ENCODE measurements around the gene PHACTR4. TPM values are rescaled to one million over a fixed set of nuclear protein-coding genes. Genes with fewer than 3 reads are reported as not detected.

PHACTR4 gene
- total and polyA plus RNA-seq, 7 donors, result 21.6 to 57.4 (median 35.2) TPM

GRCh38 chr1:28451011-28451410, 81.5 kb downstream of the PHACTR4 start:
- 96 to 97% methylated on average over 5 of the region's 5 CpGs for WGBS, 2 donors
- no peak for DNase-seq
- no peaks in the 10 kb centered on the region for H3K27me3 ChIP-seq

GRCh38 chr1:28456078-28456477, 86.5 kb downstream of the PHACTR4 start:
- intact Hi-C loops (cut with DNase I), result no loop called here
- 58 to 79% methylated on average over 5 of the region's 5 CpGs for WGBS, 2 donors
- peaks cover 0 to 19% (median 7%) of the 10 kb centered on the region in 4 donors for H3K36me3 ChIP-seq
- peak overlapping the region in 2 of 4 donors; percentile 7 to 9 for H3K27ac ChIP-seq
- DNase-seq, result no peak
- TF ChIP-seq CTCF (IDR thresholded peaks at IDR 0.05), result no peak
- no peak for TF ChIP-seq EP300 (IDR thresholded peaks at IDR 0.05)
- TF ChIP-seq POLR2A (IDR thresholded peaks at IDR 0.05), result no peak
- TF ChIP-seq POLR2AphosphoS5 (IDR thresholded peaks at IDR 0.05), result no peak
- H3K27me3 ChIP-seq, result no peaks in the 10 kb centered on the region
- peaks cover 0 to 19% (median 3%) of the 10 kb centered on the region in 4 donors for H3K4me1 ChIP-seq
- no peak overlapping the region for H3K4me3 ChIP-seq
- H3K9me3 ChIP-seq, result no peaks in the 10 kb centered on the region

More at GRCh38 chr1:28451011-28451410, 81.5 kb downstream of the PHACTR4 start:
- no peak for TF ChIP-seq POLR2A (IDR thresholded peaks at IDR 0.05)
- TF ChIP-seq POLR2AphosphoS5 (IDR thresholded peaks at IDR 0.05), result no peak
- TF ChIP-seq EP300 (IDR thresholded peaks at IDR 0.05), result no peak
- TF ChIP-seq CTCF (IDR thresholded peaks at IDR 0.05), result no peak
- H3K4me3 ChIP-seq, result no peak overlapping the region
- H3K36me3 ChIP-seq, result peaks cover 0 to 6% (median 0%) of the 10 kb centered on the region in 4 donors
- intact Hi-C loops (cut with DNase I), result no loop called here
- no peaks in the 10 kb centered on the region for H3K9me3 ChIP-seq
- H3K4me1 ChIP-seq, result peaks cover 0 to 1% (median under 1%) of the 10 kb centered on the region in 4 donors
- no peak overlapping the region for H3K27ac ChIP-seq

- no peaks in the 10 kb centered on the region for H3K27me3 ChIP-seq
- TF ChIP-seq POLR2AphosphoS5 (IDR thresholded peaks at IDR 0.05) (no peak), EP300 (IDR thresholded peaks at IDR 0.05) (no peak), POLR2A (IDR thresholded peaks at IDR 0.05) (no peak)
- intact Hi-C loops (cut with DNase I), result no loop called here
- peaks cover 0 to 19% (median 3%) of the 10 kb centered on the region in 4 donors for H3K4me1 ChIP-seq
- WGBS, 2 donors, result 63 to 78% methylated on average over 1 of the region's 1 CpG
- no peak overlapping the region for H3K4me3 ChIP-seq
- DNase-seq, result no peak
- H3K9me3 ChIP-seq, result no peaks in the 10 kb centered on the region
- H3K36me3 ChIP-seq, result peaks cover 0 to 33% (median 7%) of the 10 kb centered on the region in 4 donors
- no peak overlapping the region for H3K27ac ChIP-seq
Observed at GRCh38 chr1:28457678-28458077, 88.1 kb downstream of the PHACTR4 start.

- intact Hi-C loops (cut with DNase I), result no loop called here
- 79 to 93% methylated on average over 7 of the region's 7 CpGs for WGBS, 2 donors
- no peak for DNase-seq
- Histone ChIP-seq H3K4me1 (peaks cover 0 to 19% (median 3%) of the 10 kb centered on the region in 4 donors), H3K36me3 (peaks cover 0 to 41% (median 7%) of the 10 kb centered on the region in 4 donors), H3K9me3 (no peaks in the 10 kb centered on the region), H3K27me3 (no peaks in the 10 kb centered on the region), H3K27ac (peak overlapping the region in 1 of 4 donors; percentile 28), H3K4me3 (no peak overlapping the region)
- TF ChIP-seq EP300 (IDR thresholded peaks at IDR 0.05) (no peak), POLR2A (IDR thresholded peaks at IDR 0.05) (no peak), CTCF (IDR thresholded peaks at IDR 0.05) (no peak), POLR2AphosphoS5 (IDR thresholded peaks at IDR 0.05) (no peak)
Observed at GRCh38 chr1:28458237-28459228, 89.0 kb downstream of the PHACTR4 start.

GRCh38 chr1:28466226-28466778, 96.8 kb downstream of the PHACTR4 start:
- Histone ChIP-seq H3K9me3 (no peaks in the 10 kb centered on the region), H3K4me1 (no peaks in the 10 kb centered on the region), H3K27ac (no peak overlapping the region), H3K27me3 (no peaks in the 10 kb centered on the region), H3K4me3 (no peak overlapping the region), H3K36me3 (peaks cover 13 to 65% (median 15%) of the 10 kb centered on the region in 4 donors)
- 90 to 94% methylated on average over 3 of the region's 3 CpGs for WGBS, 2 donors
- DNase-seq, result no peak
- intact Hi-C loops (cut with DNase I), result no loop called here
- no peak for TF ChIP-seq POLR2AphosphoS5 (IDR thresholded peaks at IDR 0.05)
- no peak for TF ChIP-seq EP300 (IDR thresholded peaks at IDR 0.05)
- TF ChIP-seq CTCF (IDR thresholded peaks at IDR 0.05), result no peak
- no peak for TF ChIP-seq POLR2A (IDR thresholded peaks at IDR 0.05)

Data from sigmoid colon (tissue), 7 donors.